Parathyroid adenoma (tissue), 2 donors: ENCODE measurements around the gene DHRS12.

ENCODE experiments used
- H2AFZ ChIP-seq: fragments of 300-600 bp; sonication (generic); one replicate; pipeline ENCODE4 v1.7.0; 2017; ENCODE audit warnings: antibody characterized with exemption, mild to moderate bottlenecking
- H3K27ac ChIP-seq: fragments of 300-600 bp; sonication (generic); one replicate; pipeline ENCODE4 v1.7.0; 2017
- H3K27me3 ChIP-seq: fragments of 300-600 bp; sonication (generic); one replicate; pipeline ENCODE4 v1.7.0; 2017; ENCODE audit warnings: low read length; ENCODE audit not compliant: control insufficient read depth, insufficient read depth
- H3K36me3 ChIP-seq: fragments of 300-600 bp; sonication (generic); one replicate; pipeline ENCODE4 v1.7.0; 2017; ENCODE audit warnings: low read length; ENCODE audit not compliant: control insufficient read depth, insufficient read depth
- H3K4me1 ChIP-seq: fragments of 300-600 bp; sonication (generic); one replicate; pipeline ENCODE4 v1.7.0; 2017; ENCODE audit warnings: control low read depth
- H3K4me2 ChIP-seq: fragments of 300-600 bp; sonication (generic); one replicate; pipeline ENCODE4 v1.7.0; 2017; ENCODE audit warnings: low read length
- H3K4me3 ChIP-seq: fragments of 300-600 bp; sonication (generic); one replicate; pipeline ENCODE4 v1.7.0; 2017; ENCODE audit warnings: low read depth, low read length
- H3K79me2 ChIP-seq: fragments of 300-600 bp; sonication (generic); one replicate; pipeline ENCODE4 v1.7.0; 2017; ENCODE audit warnings: control low read depth
- H3K9ac ChIP-seq: fragments of 300-600 bp; sonication (generic); one replicate; pipeline ENCODE4 v1.7.0; 2017; ENCODE audit warnings: mild to moderate bottlenecking
- H3K9me3 ChIP-seq: fragments of 300-600 bp; sonication (generic); one replicate; pipeline ENCODE4 v1.7.0; 2017; ENCODE audit warnings: low read length; ENCODE audit not compliant: control insufficient read depth
- CTCF ChIP-seq: fragments of 300-600 bp; sonication (generic); IDR thresholded peaks from one replicate; pipeline ENCODE4 v1.7.0; 2017; ENCODE audit warnings: antibody characterized with exemption, mild to moderate bottlenecking
- donor health status: primary hyperparathyroidism.

DHRS12 gene

GRCh38 chr13:51799261-51799660, 4.7 kb downstream of the DHRS12 start:
- Histone ChIP-seq H3K27me3 (no peaks in the 10 kb centered on the region), H3K27ac (no peak overlapping the region), H3K9me3 (no peaks in the 10 kb centered on the region), H2AFZ (no peak overlapping the region), H3K4me2 (no peak overlapping the region), H3K79me2 (no peaks in the 10 kb centered on the region), H3K9ac (no peak overlapping the region), H3K36me3 (no peaks in the 10 kb centered on the region), H3K4me1 (peaks cover 38% of the 10 kb centered on the region), H3K4me3 (no peak overlapping the region)
- TF ChIP-seq CTCF, result no peak

- no peak overlapping the region for H3K4me3 ChIP-seq
- peak; percentile 61 for TF ChIP-seq CTCF
- no peaks in the 10 kb centered on the region for H3K27me3 ChIP-seq
- no peaks in the 10 kb centered on the region for H3K36me3 ChIP-seq
- H3K4me1 ChIP-seq, result peaks cover 42% of the 10 kb centered on the region
- peak overlapping the region; percentile 37 for H3K4me2 ChIP-seq
- no peaks in the 10 kb centered on the region for H3K79me2 ChIP-seq
- H3K9ac ChIP-seq, result no peak overlapping the region
- H3K27ac ChIP-seq, result peak overlapping the region; percentile 78
- no peaks in the 10 kb centered on the region for H3K9me3 ChIP-seq
- peak overlapping the region; percentile 60 for H2AFZ ChIP-seq
These were observed 6.1 kb downstream of the DHRS12 start for GRCh38 chr13:51797664-51798488.

- no peaks in the 10 kb centered on the region for H3K27me3 ChIP-seq
- H3K4me3 ChIP-seq, result no peak overlapping the region
- no peaks in the 10 kb centered on the region for H3K36me3 ChIP-seq
- peaks cover 32% of the 10 kb centered on the region for H3K4me1 ChIP-seq
- H2AFZ ChIP-seq, result peak overlapping the region; percentile 4
- peak overlapping the region; percentile 78 for H3K27ac ChIP-seq
- H3K79me2 ChIP-seq, result no peaks in the 10 kb centered on the region
- H3K9ac ChIP-seq, result no peak overlapping the region
- no peak overlapping the region for H3K4me2 ChIP-seq
- H3K9me3 ChIP-seq, result no peaks in the 10 kb centered on the region
- TF ChIP-seq CTCF, result no peak
These were observed 7.4 kb downstream of the DHRS12 start for GRCh38 chr13:51796546-51796945.

GRCh38 chr13:51795419-51795818, 8.5 kb downstream of the DHRS12 start:
- peak overlapping the region; percentile 78 for H3K27ac ChIP-seq
- H3K79me2 ChIP-seq, result no peaks in the 10 kb centered on the region
- H3K4me2 ChIP-seq, result no peak overlapping the region

More at GRCh38 chr13:51795419-51795818, 8.5 kb downstream of the DHRS12 start:
- Histone ChIP-seq H3K36me3 (no peaks in the 10 kb centered on the region), H2AFZ (peak overlapping the region; percentile 4), H3K9ac (no peak overlapping the region), H3K4me3 (no peak overlapping the region), H3K9me3 (no peaks in the 10 kb centered on the region), H3K27me3 (no peaks in the 10 kb centered on the region), H3K4me1 (peaks cover 24% of the 10 kb centered on the region)
- TF ChIP-seq CTCF, result no peak
